C4-2B (cell line): ENCODE results near the gene CCDC148.

Experiments
- H3K27ac ChIP-seq: fragments of 450-650 bp; 2 replicates; pipeline ENCODE4 v1.5.1; 2017
- CTCF ChIP-seq: fragments of 450-650 bp; conservative IDR thresholded peaks from 2 replicates; pipeline ENCODE4 v1.5.1; 2017; ENCODE audit warnings: mild to moderate bottlenecking
- ZFX ChIP-seq: fragments of 450-650 bp; IDR thresholded peaks from 2 replicates; pipeline ENCODE4 v1.6.1; 2017

Gene CCDC148

GRCh38 chr2:158395166-158395565 is 61.4 kb downstream of the CCDC148 start:
- no peak overlapping the region for H3K27ac ChIP-seq
- TF ChIP-seq CTCF: no peak
- TF ChIP-seq ZFX: no peak

GRCh38 chr2:158394453-158394852 is 62.1 kb downstream of the CCDC148 start:
- no peak for TF ChIP-seq CTCF
- no peak for TF ChIP-seq ZFX
- no peak overlapping the region for H3K27ac ChIP-seq

- TF ChIP-seq ZFX (no peak), CTCF (no peak)
- no peak overlapping the region for H3K27ac ChIP-seq
Observed at GRCh38 chr2:158393886-158394285, 62.7 kb downstream of the CCDC148 start.

- TF ChIP-seq ZFX: no peak
- no peak for TF ChIP-seq CTCF
- H3K27ac ChIP-seq: no peak overlapping the region
Observed at GRCh38 chr2:158392687-158393086, 63.9 kb downstream of the CCDC148 start.

GRCh38 chr2:158391876-158392275 is 64.7 kb downstream of the CCDC148 start:
- TF ChIP-seq CTCF (no peak), ZFX (no peak)
- no peak overlapping the region for H3K27ac ChIP-seq

GRCh38 chr2:158391361-158391760 is 65.2 kb downstream of the CCDC148 start:
- H3K27ac ChIP-seq: no peak overlapping the region
- TF ChIP-seq ZFX (no peak), CTCF (no peak)

GRCh38 chr2:158388159-158388558 is 68.4 kb downstream of the CCDC148 start:
- no peak overlapping the region for H3K27ac ChIP-seq
- TF ChIP-seq ZFX (no peak), CTCF (no peak)
